HG03575 (cell line): Measurements from ENCODE around the gene MSH5.
"Not testable (repeated sequence)": the region's sequence is repeated elsewhere in the genome, so short reads cannot be mapped to it uniquely, and the experiment has no call there.

Source experiments
- ATAC-seq: cut with Tn5 transposase; IDR thresholded peaks from one replicate; pipeline ENCODE4 v1.9.1; 2021; ENCODE audit not compliant: unreplicated experiment, insufficient number of reproducible peaks, low FRiP score; ENCODE audit errors: extremely low read depth

The MSH5 gene

DNA sequence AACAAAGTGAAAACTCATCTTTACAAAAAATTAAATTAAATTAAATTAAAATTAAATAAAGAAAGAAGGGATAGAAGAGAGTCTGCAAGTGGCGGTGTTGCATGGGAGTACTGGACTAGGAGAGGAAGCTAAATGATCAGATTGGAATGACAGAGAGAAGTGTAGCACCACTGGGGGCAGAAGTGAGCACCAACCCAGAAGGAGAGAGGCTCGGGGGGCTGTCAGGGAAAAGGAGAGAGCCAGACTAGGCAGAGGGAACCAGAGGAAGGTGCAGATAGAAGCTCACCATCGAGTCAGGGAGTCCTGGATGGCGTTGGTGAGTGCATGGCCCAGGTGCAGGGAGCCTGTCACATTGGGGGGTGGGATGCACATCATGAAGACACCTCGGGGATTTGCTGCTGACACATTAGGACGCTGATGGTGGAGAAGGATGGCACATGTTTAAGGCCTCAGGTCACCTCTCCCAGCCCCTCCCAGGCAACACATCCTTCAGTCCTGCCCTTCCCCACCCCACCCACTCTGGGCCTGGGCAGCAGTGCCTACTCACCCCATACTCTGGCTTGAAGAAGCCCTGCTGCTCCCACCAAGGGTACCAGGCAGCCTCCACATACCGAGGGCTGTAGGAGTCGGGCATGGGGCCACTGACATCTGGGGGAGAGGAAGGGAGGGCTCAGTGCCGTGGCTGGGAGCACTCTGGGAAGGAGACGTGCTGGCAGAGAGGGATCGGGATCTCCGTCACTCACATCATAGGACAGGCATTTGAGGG lies 51.7 kb downstream of the MSH5 start:
- no peak for ATAC-seq

DNA sequence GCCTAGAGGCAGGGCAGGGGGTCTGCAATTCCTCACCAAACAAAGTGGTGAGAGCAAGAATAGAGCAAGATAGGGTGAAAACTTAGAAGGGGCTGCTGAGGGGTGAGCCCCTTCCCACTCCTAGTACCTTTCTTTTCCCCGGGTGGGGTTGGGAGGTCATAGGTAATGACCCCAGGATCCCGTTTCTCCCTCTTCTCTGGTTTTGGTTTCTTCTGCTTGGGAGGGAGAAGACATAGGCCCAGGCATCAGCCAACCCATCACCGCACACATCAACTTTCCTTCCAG lies 52.2 kb downstream of the MSH5 start:
- no peak for ATAC-seq

DNA sequence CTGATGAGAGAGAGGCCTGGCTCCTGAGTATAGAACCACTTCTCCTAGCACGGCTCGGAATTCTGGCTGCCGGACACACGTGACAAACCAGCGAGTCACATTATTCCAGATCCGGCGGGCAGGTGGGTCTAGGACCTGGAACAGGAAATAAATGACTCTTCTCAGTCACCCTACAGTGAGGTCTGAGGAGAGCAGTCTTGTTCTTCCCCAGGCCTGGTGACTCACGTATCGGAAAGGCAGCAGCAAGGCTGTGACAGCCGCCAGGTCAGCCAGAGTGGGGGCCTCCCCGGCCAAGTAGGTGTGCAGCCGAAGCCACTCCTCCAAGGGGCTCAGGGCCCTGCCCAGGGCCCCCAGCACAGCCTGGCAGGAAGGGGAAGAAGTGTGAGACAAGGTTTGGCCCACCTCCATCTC lies 53.0 kb downstream of the MSH5 start:
- ATAC-seq, result no peak

DNA sequence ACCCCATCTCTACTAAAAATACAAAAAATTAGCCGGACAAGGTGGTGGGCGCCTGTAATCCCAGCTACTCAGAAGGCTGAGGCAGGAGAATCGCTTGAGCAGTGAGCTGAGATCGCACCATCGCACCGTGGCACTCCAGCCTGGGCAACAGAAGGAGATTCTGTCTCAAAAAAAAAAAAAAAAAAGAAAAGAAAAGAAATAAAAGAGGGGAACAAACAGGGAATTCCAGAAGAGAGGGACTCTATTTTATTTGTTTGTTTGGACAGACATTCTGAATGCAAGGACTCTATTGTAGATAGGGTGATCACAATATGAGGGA lies 54.1 kb downstream of the MSH5 start:
- ATAC-seq, result not testable (repeated sequence)

GRCh38 chr6:31794294-31794865 lies 54.6 kb downstream of the MSH5 start:
- ATAC-seq, result no peak

DNA sequence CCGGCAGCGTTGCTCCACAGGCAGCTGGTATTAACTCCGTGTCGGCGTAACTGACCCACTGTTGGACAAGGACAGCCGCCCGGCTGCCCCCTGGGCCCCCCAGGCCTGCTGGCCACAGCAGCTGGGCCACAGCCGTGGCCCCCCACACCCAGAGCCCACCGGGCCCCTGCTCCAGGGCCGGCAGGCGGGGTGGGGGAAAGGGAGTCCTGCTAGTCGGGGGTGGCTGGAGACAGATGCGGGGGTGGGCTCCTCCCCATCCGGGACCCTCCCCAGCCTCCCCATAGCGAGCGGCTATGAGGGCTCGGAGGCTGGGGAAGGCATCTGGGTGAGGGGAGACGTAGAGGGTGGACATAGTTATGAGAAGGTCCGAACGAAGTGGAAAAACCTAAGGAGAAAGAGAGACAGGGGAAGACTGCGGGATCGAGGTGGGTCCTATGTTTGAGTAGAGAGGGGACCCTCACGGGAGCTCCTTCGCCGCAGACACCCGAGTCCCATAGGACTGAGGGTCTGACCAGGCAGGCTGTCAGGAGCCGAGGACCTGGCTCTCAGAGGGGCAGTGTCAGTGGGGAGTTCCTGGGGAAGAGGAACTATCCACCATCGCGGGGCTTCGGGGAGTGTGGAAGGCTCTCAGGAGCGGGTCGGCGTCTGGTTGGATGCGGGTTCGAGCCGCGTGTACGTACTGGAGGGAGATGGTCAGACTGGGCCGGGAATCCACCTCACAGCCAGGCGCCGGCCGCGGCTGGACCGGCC lies 55.2 kb downstream of the MSH5 start:
- no peak for ATAC-seq

- no peak for ATAC-seq
Measured at GRCh38 chr6:31795616-31796298, 56.0 kb downstream of the MSH5 start, which contains the start of gene VARS1. TSS of gene VARS1 (minus strand) at chr6:31795752. CDS start at chr6:31795217, 535 bp downstream.

GRCh38 chr6:31796993-31797385 lies 57.2 kb downstream of the MSH5 start:
- ATAC-seq, result no peak

- ATAC-seq, result no peak
Measured at GRCh38 chr6:31797588-31797987, 57.8 kb downstream of the MSH5 start.

- no peak for ATAC-seq
Measured at GRCh38 chr6:31799781-31800180, 60.0 kb downstream of the MSH5 start.

- not testable (repeated sequence) for ATAC-seq
Measured at GRCh38 chr6:31801031-31801927, 61.5 kb downstream of the MSH5 start.

DNA sequence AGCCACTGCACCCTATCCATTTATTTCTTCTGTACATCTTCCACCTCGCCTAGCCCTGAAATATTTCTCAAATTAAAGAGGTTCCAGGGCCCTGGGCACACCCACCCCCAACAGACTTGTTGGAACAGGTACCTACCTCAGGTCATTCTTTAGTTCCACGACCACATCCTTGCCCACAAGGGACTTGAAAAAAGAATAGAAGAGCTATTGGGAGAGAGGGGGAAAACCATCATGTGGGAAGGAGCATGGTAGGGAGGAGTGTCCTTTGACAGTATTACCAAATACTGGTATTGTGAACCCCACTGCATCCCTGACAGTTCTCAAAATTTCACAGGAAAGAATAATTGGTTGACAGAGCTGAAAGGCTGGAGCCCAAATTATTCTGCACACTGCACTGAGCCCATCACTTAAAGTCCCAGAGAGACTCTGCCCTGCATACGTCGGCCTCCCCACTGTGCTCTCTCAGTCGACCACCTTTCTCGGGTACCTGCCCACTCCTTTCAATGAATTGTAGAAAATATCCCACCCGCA lies 66.2 kb downstream of the MSH5 start:
- ATAC-seq, result no peak

- no peak for ATAC-seq
Measured at GRCh38 chr6:31806470-31807272, 66.9 kb downstream of the MSH5 start, which contains the start of gene LSM2. TSS of gene LSM2 (minus strand) at chr6:31806966. CDS start at chr6:31806757, 209 bp downstream.

GRCh38 chr6:31808599-31808998 lies 68.8 kb downstream of the MSH5 start:
- ATAC-seq, result not testable (repeated sequence)

GRCh38 chr6:31811645-31812044 lies 71.8 kb downstream of the MSH5 start:
- no peak for ATAC-seq
